Ishikawa (cell line): ENCODE results near the gene ITPR1.

Experiments
- CEBPB ChIP-seq: IDR thresholded peaks from 2 replicates; pipeline ENCODE4 v1.6.1; 2012
- CREB1 ChIP-seq: IDR thresholded peaks from 2 replicates; pipeline ENCODE4 v1.6.1; 2012; ENCODE audit warnings: low read depth
- EGR1 ChIP-seq: IDR thresholded peaks from 2 replicates; pipeline ENCODE4 v1.6.1; 2012
- EP300 ChIP-seq: IDR thresholded peaks from 2 replicates; pipeline ENCODE4 v1.6.1; 2012; ENCODE audit warnings: borderline replicate concordance
- FOXM1 ChIP-seq: IDR thresholded peaks from 2 replicates; pipeline ENCODE4 v1.6.1; 2012; ENCODE audit warnings: low read depth, borderline replicate concordance
- MAX ChIP-seq: IDR thresholded peaks from 2 replicates; pipeline ENCODE4 v1.6.1; 2012
- NFIC ChIP-seq: IDR thresholded peaks from 2 replicates; pipeline ENCODE4 v1.6.1; 2012
- RAD21 ChIP-seq: IDR thresholded peaks from 2 replicates; pipeline ENCODE4 v1.6.1; 2012; ENCODE audit warnings: low read depth
- TAF1 ChIP-seq: IDR thresholded peaks from 2 replicates; pipeline ENCODE4 v1.6.1; 2012; ENCODE audit warnings: low read depth, mild to moderate bottlenecking
- TCF12 ChIP-seq: IDR thresholded peaks from 2 replicates; pipeline ENCODE4 v1.6.1; 2012; ENCODE audit warnings: low read depth
- TEAD4 ChIP-seq: IDR thresholded peaks from 2 replicates; pipeline ENCODE4 v1.6.1; 2012
- YY1 ChIP-seq: IDR thresholded peaks from 2 replicates; pipeline ENCODE4 v1.6.1; 2012; ENCODE audit warnings: low read depth
- ZBTB7A ChIP-seq: IDR thresholded peaks from 2 replicates; pipeline ENCODE4 v1.6.1; 2012; ENCODE audit warnings: low read depth
- TF ChIP-seq, protein P1 (sequence below): IDR thresholded peaks from 2 replicates; pipeline ENCODE4 v1.6.1; 2012; ENCODE audit warnings: low read depth, mild to moderate bottlenecking
- TF ChIP-seq, protein P2 (sequence below): IDR thresholded peaks from 2 replicates; pipeline ENCODE4 v1.6.1; 2012

The ITPR1 gene

GRCh38 chr3:4637265-4637664, 144.1 kb downstream of the ITPR1 start:
- TF ChIP-seq FOXM1 (no peak), MAX (no peak), TEAD4 (no peak), CREB1 (no peak)

DNA sequence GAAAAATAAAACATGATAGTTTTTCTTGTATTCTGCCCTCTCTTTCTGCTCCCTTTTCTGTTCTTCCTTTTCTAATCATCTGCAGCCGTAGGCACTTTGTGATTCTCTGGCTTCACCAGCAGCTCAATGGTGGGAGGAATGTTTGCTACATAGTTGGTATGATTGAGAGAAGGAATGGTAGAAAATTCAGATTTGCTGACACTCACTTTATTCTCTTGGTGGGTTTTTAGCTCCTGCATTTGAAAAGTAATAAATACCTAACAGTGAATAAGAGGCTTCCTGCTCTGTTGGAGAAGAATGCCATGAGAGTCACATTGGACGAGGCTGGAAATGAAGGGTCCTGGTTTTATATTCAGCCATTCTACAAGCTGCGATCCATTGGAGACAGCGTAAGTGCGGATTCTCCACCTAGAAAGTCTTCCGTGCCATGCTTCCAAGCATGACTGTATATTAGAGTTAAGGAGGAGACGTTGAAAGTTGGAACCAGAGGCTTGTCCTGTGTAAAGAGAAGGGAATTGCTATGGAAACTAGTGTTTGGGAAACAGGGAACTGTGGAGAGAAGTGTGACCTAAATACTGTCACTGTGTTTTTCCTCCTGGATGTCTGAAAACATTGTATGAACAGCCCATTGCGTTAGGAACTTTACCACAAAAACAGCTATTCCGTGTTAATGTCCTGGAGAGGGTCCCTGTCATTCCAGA, 148.9 kb downstream of the ITPR1 start:
- TF ChIP-seq MAX (no peak), EGR1 (no peak), TCF12 (no peak), CEBPB (no peak), NFIC (no peak), YY1 (no peak), RAD21 (no peak)

GRCh38 chr3:4642611-4643010, 149.5 kb downstream of the ITPR1 start:
- TF ChIP-seq MAX (no peak), EP300 (no peak), NFIC (no peak), EGR1 (no peak), CEBPB (no peak), YY1 (no peak), CREB1 (no peak), TAF1 (no peak), ZBTB7A (no peak), FOXM1 (no peak)
- TF ChIP-seq, protein P1, sequence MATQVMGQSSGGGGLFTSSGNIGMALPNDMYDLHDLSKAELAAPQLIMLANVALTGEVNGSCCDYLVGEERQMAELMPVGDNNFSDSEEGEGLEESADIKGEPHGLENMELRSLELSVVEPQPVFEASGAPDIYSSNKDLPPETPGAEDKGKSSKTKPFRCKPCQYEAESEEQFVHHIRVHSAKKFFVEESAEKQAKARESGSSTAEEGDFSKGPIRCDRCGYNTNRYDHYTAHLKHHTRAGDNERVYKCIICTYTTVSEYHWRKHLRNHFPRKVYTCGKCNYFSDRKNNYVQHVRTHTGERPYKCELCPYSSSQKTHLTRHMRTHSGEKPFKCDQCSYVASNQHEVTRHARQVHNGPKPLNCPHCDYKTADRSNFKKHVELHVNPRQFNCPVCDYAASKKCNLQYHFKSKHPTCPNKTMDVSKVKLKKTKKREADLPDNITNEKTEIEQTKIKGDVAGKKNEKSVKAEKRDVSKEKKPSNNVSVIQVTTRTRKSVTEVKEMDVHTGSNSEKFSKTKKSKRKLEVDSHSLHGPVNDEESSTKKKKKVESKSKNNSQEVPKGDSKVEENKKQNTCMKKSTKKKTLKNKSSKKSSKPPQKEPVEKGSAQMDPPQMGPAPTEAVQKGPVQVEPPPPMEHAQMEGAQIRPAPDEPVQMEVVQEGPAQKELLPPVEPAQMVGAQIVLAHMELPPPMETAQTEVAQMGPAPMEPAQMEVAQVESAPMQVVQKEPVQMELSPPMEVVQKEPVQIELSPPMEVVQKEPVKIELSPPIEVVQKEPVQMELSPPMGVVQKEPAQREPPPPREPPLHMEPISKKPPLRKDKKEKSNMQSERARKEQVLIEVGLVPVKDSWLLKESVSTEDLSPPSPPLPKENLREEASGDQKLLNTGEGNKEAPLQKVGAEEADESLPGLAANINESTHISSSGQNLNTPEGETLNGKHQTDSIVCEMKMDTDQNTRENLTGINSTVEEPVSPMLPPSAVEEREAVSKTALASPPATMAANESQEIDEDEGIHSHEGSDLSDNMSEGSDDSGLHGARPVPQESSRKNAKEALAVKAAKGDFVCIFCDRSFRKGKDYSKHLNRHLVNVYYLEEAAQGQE = no peak
- TF ChIP-seq, protein P2, sequence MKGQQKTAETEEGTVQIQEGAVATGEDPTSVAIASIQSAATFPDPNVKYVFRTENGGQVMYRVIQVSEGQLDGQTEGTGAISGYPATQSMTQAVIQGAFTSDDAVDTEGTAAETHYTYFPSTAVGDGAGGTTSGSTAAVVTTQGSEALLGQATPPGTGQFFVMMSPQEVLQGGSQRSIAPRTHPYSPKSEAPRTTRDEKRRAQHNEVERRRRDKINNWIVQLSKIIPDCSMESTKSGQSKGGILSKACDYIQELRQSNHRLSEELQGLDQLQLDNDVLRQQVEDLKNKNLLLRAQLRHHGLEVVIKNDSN = no peak

- TF ChIP-seq EP300 = no peak
- no peak for TF ChIP-seq YY1
- no peak for TF ChIP-seq MAX
- TF ChIP-seq, protein P1 = no peak
- no peak for TF ChIP-seq CEBPB
- no peak for TF ChIP-seq TCF12
- no peak for TF ChIP-seq CREB1
Measured at GRCh38 chr3:4643904-4644547, 150.9 kb downstream of the ITPR1 start.

- no peak for TF ChIP-seq CEBPB
- TF ChIP-seq TEAD4 = no peak
- TF ChIP-seq, protein P2 = no peak
- no peak for TF ChIP-seq TAF1
- no peak for TF ChIP-seq ZBTB7A
- TF ChIP-seq YY1 = no peak
- TF ChIP-seq FOXM1 = no peak
- TF ChIP-seq TCF12 = no peak
- no peak for TF ChIP-seq MAX
- TF ChIP-seq NFIC = no peak
- no peak for TF ChIP-seq EP300
- no peak for TF ChIP-seq CREB1
- no peak for TF ChIP-seq EGR1
- TF ChIP-seq RAD21 = no peak
- TF ChIP-seq, protein P1 = no peak
Measured at GRCh38 chr3:4644951-4645350, 151.8 kb downstream of the ITPR1 start.
